RWPE1 (cell line): ENCODE measurements around the gene UNCX.

ENCODE experiments used
- CTCF ChIA-PET: fragments of 350-600 bp; sonication (Branson Sonifier 250); formaldehyde crosslinking; extraction: SDS; loops from one replicate; lab custom pipeline; 2021; lab: Yijun Ruan, JAX
- POLR2A ChIA-PET: fragments of 400-600 bp; formaldehyde crosslinking; extraction: SDS; loops from one replicate; lab custom pipeline; 2020; ENCODE audit warnings: antibody characterized with exemption; ENCODE audit not compliant: low non-redundant PET; lab: Yijun Ruan, JAX
- DNase-seq: peaks from one replicate; pipeline ENCODE4 v3.0.0; 2012; ENCODE audit warnings: low spot score
- H3K27ac ChIP-seq: fragments of 450-650 bp; 2 replicates; pipeline ENCODE4 v1.5.1; 2017
- TF ChIP-seq, protein P1 (sequence below): fragments of 450-650 bp; conservative IDR thresholded peaks from 2 replicates; pipeline ENCODE4 v1.5.1; 2017; ENCODE audit warnings: low read depth, mild to moderate bottlenecking

The UNCX gene

GRCh38 chr7:1249731-1250130, 17.1 kb downstream of the UNCX start:
- H3K27ac ChIP-seq: no peak overlapping the region
- TF ChIP-seq, protein P1, sequence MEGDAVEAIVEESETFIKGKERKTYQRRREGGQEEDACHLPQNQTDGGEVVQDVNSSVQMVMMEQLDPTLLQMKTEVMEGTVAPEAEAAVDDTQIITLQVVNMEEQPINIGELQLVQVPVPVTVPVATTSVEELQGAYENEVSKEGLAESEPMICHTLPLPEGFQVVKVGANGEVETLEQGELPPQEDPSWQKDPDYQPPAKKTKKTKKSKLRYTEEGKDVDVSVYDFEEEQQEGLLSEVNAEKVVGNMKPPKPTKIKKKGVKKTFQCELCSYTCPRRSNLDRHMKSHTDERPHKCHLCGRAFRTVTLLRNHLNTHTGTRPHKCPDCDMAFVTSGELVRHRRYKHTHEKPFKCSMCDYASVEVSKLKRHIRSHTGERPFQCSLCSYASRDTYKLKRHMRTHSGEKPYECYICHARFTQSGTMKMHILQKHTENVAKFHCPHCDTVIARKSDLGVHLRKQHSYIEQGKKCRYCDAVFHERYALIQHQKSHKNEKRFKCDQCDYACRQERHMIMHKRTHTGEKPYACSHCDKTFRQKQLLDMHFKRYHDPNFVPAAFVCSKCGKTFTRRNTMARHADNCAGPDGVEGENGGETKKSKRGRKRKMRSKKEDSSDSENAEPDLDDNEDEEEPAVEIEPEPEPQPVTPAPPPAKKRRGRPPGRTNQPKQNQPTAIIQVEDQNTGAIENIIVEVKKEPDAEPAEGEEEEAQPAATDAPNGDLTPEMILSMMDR: no peak
- ChIA-PET POLR2A (no interaction called here), CTCF (no interaction called here)
- no peak for DNase-seq

GRCh38 chr7:1250901-1251300, 18.2 kb downstream of the UNCX start:
- CTCF ChIA-PET: interaction anchor here (0.6 kb wide), 1 partner anchor 1235 kb away, joined by 4 read pairs; no protein-coding TSS in a partner anchor
- TF ChIP-seq, protein P1: no peak
- POLR2A ChIA-PET: no interaction called here
- no peak for DNase-seq
- no peak overlapping the region for H3K27ac ChIP-seq

- no peak overlapping the region for H3K27ac ChIP-seq
- POLR2A ChIA-PET: no interaction called here
- CTCF ChIA-PET: no interaction called here
- TF ChIP-seq, protein P1: no peak
- DNase-seq: no peak
Measured at GRCh38 chr7:1251796-1252539, 19.3 kb downstream of the UNCX start.

DNA sequence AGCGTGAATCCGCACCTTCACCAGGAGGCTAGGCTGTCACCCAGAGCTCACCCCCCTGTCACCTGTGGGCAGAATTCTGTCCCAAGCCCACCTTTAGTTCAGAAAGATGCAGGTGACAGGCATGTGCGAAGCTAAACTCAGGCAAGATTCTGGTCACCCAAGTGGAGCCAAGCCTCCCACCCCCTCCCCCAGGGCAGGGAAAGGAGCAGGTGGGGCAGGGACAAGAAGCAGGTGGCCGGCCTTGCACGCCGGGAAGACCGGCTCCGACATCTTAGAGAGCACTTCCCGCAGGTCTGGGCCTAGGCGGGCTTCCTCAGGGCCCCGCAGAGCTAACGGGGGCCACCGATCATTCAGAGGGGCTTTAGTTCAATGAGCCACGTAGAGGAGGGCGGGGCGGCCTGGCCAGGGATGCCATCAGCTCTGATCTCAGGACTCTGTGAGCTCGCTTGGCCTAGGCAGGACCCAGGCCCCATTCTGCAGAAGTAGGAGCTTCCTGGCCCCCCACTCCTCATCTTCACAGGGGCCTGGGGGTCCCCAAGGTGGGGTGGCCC, 19.9 kb downstream of the UNCX start:
- TF ChIP-seq, protein P1: no peak
- CTCF ChIA-PET: no interaction called here
- POLR2A ChIA-PET: no interaction called here
- DNase-seq: no peak
- no peak overlapping the region for H3K27ac ChIP-seq

GRCh38 chr7:1253681-1254181, 21.1 kb downstream of the UNCX start:
- CTCF ChIA-PET: no interaction called here
- no peak for DNase-seq
- TF ChIP-seq, protein P1: no peak
- POLR2A ChIA-PET: no interaction called here
- H3K27ac ChIP-seq: no peak overlapping the region

DNA sequence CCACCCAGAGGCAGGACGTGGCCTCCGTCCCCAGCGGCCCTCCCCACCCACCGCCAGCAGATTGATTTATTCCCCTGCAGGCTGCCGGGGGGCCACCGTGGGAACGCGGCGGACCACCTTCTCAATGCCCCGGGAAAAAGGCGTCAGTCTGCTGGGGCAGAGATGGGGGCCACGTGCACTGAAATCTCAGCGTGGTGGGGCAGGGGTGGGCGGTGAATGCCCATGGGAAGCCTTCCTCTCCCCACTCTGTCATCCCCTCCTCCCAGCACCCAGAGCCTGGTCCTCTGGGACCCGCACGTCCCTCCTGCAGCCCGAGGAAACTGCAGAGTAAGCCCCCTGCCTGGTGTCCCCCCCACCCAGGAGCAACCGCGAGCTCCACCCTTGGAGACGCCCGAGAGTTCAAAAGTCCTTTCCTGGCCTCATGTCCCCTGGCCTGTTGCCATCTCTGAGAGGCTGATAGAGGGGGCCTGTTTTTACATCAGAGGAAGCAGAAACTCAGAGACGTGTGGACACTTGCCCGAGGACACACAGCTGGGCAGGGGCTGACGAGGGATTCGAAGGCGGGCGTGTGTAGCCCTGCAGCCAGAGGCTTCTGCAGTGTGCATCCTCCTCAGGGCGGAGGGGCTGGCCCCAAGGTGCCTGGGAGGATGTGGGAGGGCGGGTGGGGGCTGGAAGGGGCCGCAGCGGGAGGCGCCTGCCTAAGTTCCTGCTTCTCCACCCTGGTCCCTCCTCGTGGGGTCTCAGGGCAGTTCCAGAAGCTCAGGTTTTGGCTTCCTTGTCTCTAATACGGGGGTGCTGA, 21.8 kb downstream of the UNCX start:
- ChIA-PET CTCF (interaction anchor here (0.7 kb wide), 1 partner anchor 96 kb away, joined by 3 read pairs; no protein-coding TSS in a partner anchor), POLR2A (no interaction called here)
- H3K27ac ChIP-seq: no peak overlapping the region
- DNase-seq: no peak
- TF ChIP-seq, protein P1: no peak
